Left lung (tissue), 10 donors: ENCODE measurements around the gene LY6G6D. TPM values are rescaled to one million over a fixed set of nuclear protein-coding genes. Genes with fewer than 3 reads are reported as not detected.

Source experiments
- ATAC-seq: fragments of 200-7000 bp; cut with Tn5 transposase; one replicate; pipeline ENCODE4 v1.9.1; 2020; ENCODE audit warnings: moderate library complexity
- DNase-seq, 4 donors: peaks; one replicate each; pipeline ENCODE4 v3.0.0-alpha.2; 2013 to 2020
- H3K27ac ChIP-seq, 2 donors: fragments of 200-600 bp; sonication (generic) in 1 of 2; one replicate each; pipeline versions ENCODE4 v1.5.0 to v1.8.0; 2020 to 2021
- H3K27me3 ChIP-seq, 2 donors: fragments of 200-600 bp; sonication (generic) in 1 of 2; one replicate each; pipeline versions ENCODE4 v1.5.0 to v1.8.0; 2020 to 2021
- H3K36me3 ChIP-seq, 2 donors: fragments of 200-600 bp; sonication (generic) in 1 of 2; one replicate each; pipeline versions ENCODE4 v1.5.0 to v1.8.0; 2020 to 2021
- H3K4me1 ChIP-seq, 2 donors: fragments of 200-600 bp; one replicate each; pipeline ENCODE4 v1.8.0; 2021
- H3K4me3 ChIP-seq, 2 donors: fragments of 200-600 bp; sonication (generic) in 1 of 2; one replicate each; pipeline versions ENCODE4 v1.5.0 to v1.8.0; 2020 to 2021; ENCODE audit warnings: mild to moderate bottlenecking in 1 of 2
- H3K9me3 ChIP-seq, 2 donors: fragments of 200-600 bp; sonication (generic) in 1 of 2; one replicate each; pipeline versions ENCODE4 v1.5.0 to v1.8.0; 2020 to 2021
- intact Hi-C, 2 donors: fragments of 100-400 bp; cut with DNase I; formaldehyde crosslinking; loops; one replicate each; pipeline versions ENCODE4 v1.11.2 to v1.14.2; 2022
- polyA plus RNA-seq, 6 donors: library from polyadenylated mRNA; unstranded; fragments of 120-200 nt; gene quantifications; one replicate each; pipeline ENCODE4 v1.2.1, GENCODE V29; 2013; ENCODE audit not compliant: insufficient read length in 6 of 6
- total RNA-seq, 2 donors: library from RNA; stranded (reverse); fragmentation: NEBNext Ultra II Directional; extraction: Animal tissue kit (Norgen Biotek cat#: 25700); gene quantifications; one replicate each; pipeline ENCODE4 v1.2.1, GENCODE V29; 2021
- TF ChIP-seq, protein P1 (sequence below), 2 donors: fragments of 200-600 bp; sonication (generic) in 1 of 2; IDR thresholded peaks; one replicate each; pipeline versions ENCODE4 v1.5.0 to v1.8.0; 2021; ENCODE audit warnings: antibody characterized with exemption in 2 of 2
- donor health status: DM: no; HTN: yes; CAD: no.
- donor health status: DM: no; HTN: no; CAD: no.

LY6G6D gene
- total and polyA plus RNA-seq, 8 donors = 0.57 TPM; not detected in 7

- intact Hi-C loops = no loop called here
- Histone ChIP-seq H3K27me3 (no peaks in the 10 kb centered on the region), H3K4me3 (no peak overlapping the region), H3K36me3 (no peaks in the 10 kb centered on the region), H3K27ac (no peak overlapping the region), H3K9me3 (no peaks in the 10 kb centered on the region), H3K4me1 (peaks cover 24 to 35% of the 10 kb centered on the region in 2 donors)
- ATAC-seq = no peak
- no peak for DNase-seq
- TF ChIP-seq, protein P1, sequence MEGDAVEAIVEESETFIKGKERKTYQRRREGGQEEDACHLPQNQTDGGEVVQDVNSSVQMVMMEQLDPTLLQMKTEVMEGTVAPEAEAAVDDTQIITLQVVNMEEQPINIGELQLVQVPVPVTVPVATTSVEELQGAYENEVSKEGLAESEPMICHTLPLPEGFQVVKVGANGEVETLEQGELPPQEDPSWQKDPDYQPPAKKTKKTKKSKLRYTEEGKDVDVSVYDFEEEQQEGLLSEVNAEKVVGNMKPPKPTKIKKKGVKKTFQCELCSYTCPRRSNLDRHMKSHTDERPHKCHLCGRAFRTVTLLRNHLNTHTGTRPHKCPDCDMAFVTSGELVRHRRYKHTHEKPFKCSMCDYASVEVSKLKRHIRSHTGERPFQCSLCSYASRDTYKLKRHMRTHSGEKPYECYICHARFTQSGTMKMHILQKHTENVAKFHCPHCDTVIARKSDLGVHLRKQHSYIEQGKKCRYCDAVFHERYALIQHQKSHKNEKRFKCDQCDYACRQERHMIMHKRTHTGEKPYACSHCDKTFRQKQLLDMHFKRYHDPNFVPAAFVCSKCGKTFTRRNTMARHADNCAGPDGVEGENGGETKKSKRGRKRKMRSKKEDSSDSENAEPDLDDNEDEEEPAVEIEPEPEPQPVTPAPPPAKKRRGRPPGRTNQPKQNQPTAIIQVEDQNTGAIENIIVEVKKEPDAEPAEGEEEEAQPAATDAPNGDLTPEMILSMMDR (IDR thresholded peaks at IDR 0.05) = no peak
Measured at GRCh38 chr6:31741815-31742214, 26.7 kb downstream of the LY6G6D start.

DNA sequence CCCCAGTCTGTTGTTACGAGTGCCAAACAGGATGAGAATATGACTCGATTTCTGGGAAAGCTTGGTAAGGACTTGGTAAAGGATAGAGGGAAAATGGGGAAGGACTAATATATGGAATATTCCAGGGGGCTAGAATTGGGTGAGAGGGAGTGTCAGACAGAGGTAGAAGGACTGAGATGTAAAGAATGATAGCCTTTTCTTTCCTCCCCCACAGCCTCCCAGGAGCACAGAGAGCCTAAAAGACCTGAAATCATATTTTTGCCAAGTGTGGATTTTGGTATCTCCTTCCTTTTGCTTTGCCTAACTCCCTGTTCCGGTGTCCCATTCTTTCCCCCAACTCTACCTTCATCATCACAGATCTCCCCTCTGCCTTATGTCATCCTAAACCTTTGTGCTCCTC lies 27.7 kb downstream of the LY6G6D start:
- intact Hi-C loops = no loop called here
- Histone ChIP-seq H3K4me1 (peaks cover 16 to 24% of the 10 kb centered on the region in 2 donors), H3K27me3 (no peaks in the 10 kb centered on the region), H3K4me3 (no peak overlapping the region), H3K36me3 (no peaks in the 10 kb centered on the region), H3K9me3 (no peaks in the 10 kb centered on the region), H3K27ac (no peak overlapping the region)
- DNase-seq = no peak
- TF ChIP-seq, protein P1 (IDR thresholded peaks at IDR 0.05) = no peak
- ATAC-seq = no peak

- no peaks in the 10 kb centered on the region for H3K27me3 ChIP-seq
- no peak for DNase-seq
- H3K36me3 ChIP-seq = no peaks in the 10 kb centered on the region
- intact Hi-C loops = no loop called here
- ATAC-seq = no peak
- no peak overlapping the region for H3K4me3 ChIP-seq
- TF ChIP-seq, protein P1 (IDR thresholded peaks at IDR 0.05) = no peak
- H3K27ac ChIP-seq = no peak overlapping the region
- peaks cover 5 to 10% of the 10 kb centered on the region in 2 donors for H3K4me1 ChIP-seq
- no peaks in the 10 kb centered on the region for H3K9me3 ChIP-seq
Measured at GRCh38 chr6:31744422-31744821, 29.3 kb downstream of the LY6G6D start.

DNA sequence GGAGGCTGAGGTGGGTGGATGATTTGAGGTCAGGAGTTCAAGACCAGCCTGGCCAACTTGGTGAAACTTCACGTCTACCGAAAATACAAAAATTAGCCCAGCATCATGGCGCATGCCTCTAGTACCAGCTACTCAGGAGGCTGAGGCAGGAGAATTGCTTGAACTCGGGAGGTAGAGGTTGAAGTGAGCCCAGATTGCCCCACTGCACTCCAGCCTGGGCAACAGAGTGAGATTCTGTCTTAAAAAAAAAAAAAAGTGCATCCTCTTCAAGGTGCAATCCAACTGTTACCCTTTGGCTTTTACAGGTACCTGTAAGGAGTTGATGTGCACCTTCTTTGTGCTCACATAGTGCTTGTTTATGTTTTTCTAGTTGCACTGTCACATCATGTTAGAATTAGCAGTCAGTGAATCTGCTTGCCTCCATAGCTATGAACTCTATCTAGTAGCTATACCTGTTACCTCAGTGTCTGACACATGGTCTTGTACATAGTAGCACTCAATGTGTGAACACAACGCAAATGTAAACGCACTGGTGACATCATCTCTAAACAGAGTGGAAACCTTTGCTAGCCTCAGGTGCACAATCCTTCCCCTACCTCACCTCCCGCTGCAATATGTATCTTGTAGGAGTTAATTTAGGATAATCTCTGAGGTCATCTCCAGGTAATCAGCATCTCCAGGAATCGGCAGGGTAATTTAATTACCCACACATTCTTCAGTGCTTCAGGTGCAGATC lies 34.3 kb downstream of the LY6G6D start:
- ATAC-seq (no peak), DNase-seq (no peak)
- no peaks in the 10 kb centered on the region for H3K27me3 ChIP-seq
- TF ChIP-seq, protein P1 (IDR thresholded peaks at IDR 0.05) = no peak
- no peak overlapping the region for H3K27ac ChIP-seq
- H3K4me1 ChIP-seq = no peaks in the 10 kb centered on the region
- H3K4me3 ChIP-seq = no peak overlapping the region
- intact Hi-C loops = no loop called here
- H3K9me3 ChIP-seq = no peaks in the 10 kb centered on the region
- no peaks in the 10 kb centered on the region for H3K36me3 ChIP-seq

GRCh38 chr6:31750411-31751022 lies 35.4 kb downstream of the LY6G6D start:
- Histone ChIP-seq H3K4me1 (no peaks in the 10 kb centered on the region), H3K9me3 (no peaks in the 10 kb centered on the region), H3K4me3 (no peak overlapping the region), H3K27ac (no peak overlapping the region), H3K36me3 (no peaks in the 10 kb centered on the region), H3K27me3 (no peaks in the 10 kb centered on the region)
- no peak for ATAC-seq
- TF ChIP-seq, protein P1 (IDR thresholded peaks at IDR 0.05) = no peak
- DNase-seq = no peak
- intact Hi-C loops = no loop called here
